K562 (cell line): ENCODE results near the gene BACE1. TPM values are rescaled to one million over a fixed set of nuclear protein-coding genes. Genes with fewer than 3 reads are reported as not detected.

Experiments used
- ATAC-seq: fragments of 200-7000 bp; cut with Tn5 transposase; 3 replicates; pipeline ENCODE4 v1.9.1; 2020; ENCODE audit warnings: moderate library complexity
- BruUV-seq: library from RNA; stranded (reverse); fragments of 400-500 nt; replicated peaks from 2 replicates; lab custom pipeline; 2021; lab: Mats Ljungman, UMichigan
- CTCF ChIA-PET: fragments of 300-600 bp; formaldehyde crosslinking; extraction: SDS; loops from one replicate; lab custom pipeline; 2021; ENCODE audit warnings: low intra/inter-chr PET ratio; lab: Yijun Ruan, JAX
- POLR2A ChIA-PET: fragments of 300-600, 350-650 bp; sonication (Branson Sonifier 250); formaldehyde crosslinking; extraction: SDS; loops from one replicate; lab custom pipeline; 2021; ENCODE audit warnings: antibody characterized with exemption, inconsistent platforms; lab: Yijun Ruan, JAX
- DNase-seq, 4 experiments: peaks; one replicate each; pipeline versions ENCODE4 v3.0.0 to v3.0.0-alpha.2; 2011 to 2018; ENCODE audit warnings: low spot score in 3 of 4, mixed read lengths in 3 of 4; ENCODE audit errors: extremely low read depth in 1 of 4
- FAIRE-seq: peaks from 2 replicates; lab custom pipeline; 2011; peaks lifted over from hg19 to GRCh38; lab: Jason Lieb, UNC
- H2AFZ ChIP-seq: 2 replicates; pipeline ENCODE4 v1.6.0; 2011; ENCODE audit warnings: low read depth, low read length, control low read depth, inconsistent platforms
- H3K27ac ChIP-seq: fragments of 200-600 bp; 3 replicates; pipeline ENCODE4 v1.8.0; 2011; ENCODE audit warnings: low read depth, mild to moderate bottlenecking, control low read depth, inconsistent platforms, low read length, moderate library complexity, mixed read lengths; ENCODE audit errors: extremely low read depth
- H3K27me3 ChIP-seq, 2 experiments: fragments of 300-600 bp in 1 of 2; 2 replicates in 1 of 2; 3 replicates in 1 of 2; pipeline versions ENCODE4 v1.6.0 to v1.8.0; 2011; ENCODE audit warnings: inconsistent platforms in 2 of 2, low read length in 2 of 2, mild to moderate bottlenecking in 1 of 2, mixed read lengths in 1 of 2, moderate library complexity in 1 of 2; ENCODE audit not compliant: control insufficient read depth in 2 of 2, insufficient read depth in 2 of 2
- H3K36me3 ChIP-seq: fragments of 300-600 bp; 3 replicates; pipeline ENCODE4 v1.8.0; 2011; ENCODE audit warnings: mild to moderate bottlenecking, low read length, inconsistent platforms; ENCODE audit not compliant: control insufficient read depth, insufficient read depth
- H3K4me1 ChIP-seq, 2 experiments: fragments of 200-600 bp in 1 of 2; replicated peaks in 1 of 2; 2 replicates in 1 of 2; 3 replicates in 1 of 2; pipeline versions ENCODE4 v1.5.1 to v1.8.0; 2011; ENCODE audit warnings: inconsistent platforms in 2 of 2, low read length in 2 of 2, mild to moderate bottlenecking in 1 of 2, mixed read lengths in 1 of 2, moderate library complexity in 1 of 2; ENCODE audit not compliant: control insufficient read depth in 2 of 2, insufficient read depth in 2 of 2
- H3K4me2 ChIP-seq: 2 replicates; pipeline ENCODE4 v1.6.1; 2011; ENCODE audit warnings: low read length, control low read depth, inconsistent platforms, mixed read lengths; ENCODE audit not compliant: insufficient read depth
- H3K4me3 ChIP-seq: fragments of 200-600 bp; sonication (generic), shearing (Covaris generic); 2 replicates; pipeline ENCODE4 v1.5.1; 2016; ENCODE audit warnings: control low read depth, inconsistent platforms
- H3K79me2 ChIP-seq: fragments of 200-600 bp; 3 replicates; pipeline ENCODE4 v1.8.0; 2011; ENCODE audit warnings: low read length, inconsistent platforms; ENCODE audit not compliant: control insufficient read depth, insufficient read depth
- H3K9ac ChIP-seq, 2 experiments: 2 replicates each; pipeline versions ENCODE4 v1.6.0 to v1.6.1; 2011; ENCODE audit warnings: low read depth in 2 of 2, low read length in 2 of 2, control low read depth in 1 of 2, inconsistent platforms in 1 of 2, mild to moderate bottlenecking in 1 of 2, mixed read lengths in 1 of 2; ENCODE audit not compliant: insufficient read depth in 1 of 2
- H3K9me1 ChIP-seq: one replicate; pipeline ENCODE4 v1.6.0; 2011; ENCODE audit warnings: inconsistent platforms, mild to moderate bottlenecking, low read length, moderate library complexity; ENCODE audit not compliant: control insufficient read depth, insufficient read depth
- H3K9me3 ChIP-seq: replicated peaks from 2 replicates; pipeline ENCODE4 v1.5.1; 2011; ENCODE audit warnings: low read depth, low read length, inconsistent platforms; ENCODE audit not compliant: control insufficient read depth, insufficient read depth
- H4K20me1 ChIP-seq: replicated peaks from 2 replicates; pipeline ENCODE4 v1.6.1; 2011; ENCODE audit warnings: low read length, inconsistent platforms, mixed read lengths; ENCODE audit not compliant: control insufficient read depth, insufficient read depth
- FOXJ2 ChIP-seq: fragments of 200-800 bp; sonication (Bioruptor generic); IDR thresholded peaks from 2 replicates; pipeline ENCODE4 v1.6.1; 2016; ENCODE audit warnings: missing genetic modification characterization, missing compliant biosample characterization
- FOXJ3 ChIP-seq: sonication (generic); formaldehyde crosslinking; IDR thresholded peaks from 2 replicates; pipeline ENCODE4 v1.4.0; 2020; ENCODE audit warnings: mild to moderate bottlenecking, missing genetic modification reagents
- HBP1 ChIP-seq: fragments of 450-650 bp; formaldehyde crosslinking; IDR thresholded peaks from 2 replicates; pipeline ENCODE4 v1.4.0; 2022; ENCODE audit warnings: missing genetic modification characterization
- RFX5 ChIP-seq: IDR thresholded peaks from 2 replicates; pipeline ENCODE4 v1.6.1; 2011; ENCODE audit warnings: low read depth, mild to moderate bottlenecking, improper control_type of control experiment, low read length
- ZNF282 ChIP-seq: sonication (generic); formaldehyde crosslinking; IDR thresholded peaks from 2 replicates; pipeline ENCODE4 v1.8.1; 2023; ENCODE audit warnings: missing genetic modification reagents
- ZSCAN32 ChIP-seq: fragments of 450-650 bp; formaldehyde crosslinking; IDR thresholded peaks from 2 replicates; pipeline ENCODE4 v1.4.0; 2020; ENCODE audit warnings: mild to moderate bottlenecking, moderate library complexity
- WGBS: fragments of 100-300 bp; shearing (Covaris generic); methylation state at CpG from one replicate; pipeline ENCODE4 v1.1.6; 2016; ENCODE audit warnings: low coverage, mixed read lengths; ENCODE audit not compliant: insufficient coverage; ENCODE audit errors: missing lambda C conversion rate; 5-methylcytosine and 5-hydroxymethylcytosine counted together
- in situ Hi-C: fragments of 300-500 bp; cut with MboI; formaldehyde crosslinking; loops from 4 replicates; pipeline ENCODE4 v1.15.0; 2018; ENCODE audit warnings: inconsistent platforms, mixed read lengths
- intact Hi-C: fragments of 100-400 bp; cut with micrococcal nuclease; formaldehyde crosslinking; loops from 2 replicates; pipeline ENCODE4 v1.14.2; 2022
- polyA plus RNA-seq, 8 experiments: library from polyadenylated mRNA; depleted of rRNA in 4 of 8; stranded (reverse) in 5 of 8; unstranded in 3 of 8; fragments of >200 nt; fragmentation: Nextera tagmentation in 2 of 8; fragmentation: Illumina TruSeq in 1 of 8; extraction: Ambion mirVana in 2 of 8; extraction: Trizol in 1 of 8; gene quantifications; 2 replicates each; pipeline versions ENCODE4 v1.2.1 to v1.2.3, GENCODE V29; 2011 to 2014; ENCODE audit warnings: inconsistent platforms in 1 of 8, missing spikeins in 1 of 8
- total RNA-seq, 7 experiments: library from RNA; depleted of rRNA in 6 of 7; stranded (reverse); fragments of >200 nt in 6 of 7; fragmentation: Illumina TruSeq in 2 of 7; extraction: Trizol in 2 of 7; gene quantifications; 2 replicates each; pipeline versions ENCODE4 v1.2.1 to v1.2.3, GENCODE V29; 2011 to 2021; ENCODE audit warnings: low replicate concordance in 1 of 7

The BACE1 gene
- total and polyA plus RNA-seq, 9 of the 15 experiments (the other 6 are each of a cell fraction or from before 2014, with no cell fraction given): 0.01 to 0.25 (median 0.16) TPM; not detected in 5

DNA sequence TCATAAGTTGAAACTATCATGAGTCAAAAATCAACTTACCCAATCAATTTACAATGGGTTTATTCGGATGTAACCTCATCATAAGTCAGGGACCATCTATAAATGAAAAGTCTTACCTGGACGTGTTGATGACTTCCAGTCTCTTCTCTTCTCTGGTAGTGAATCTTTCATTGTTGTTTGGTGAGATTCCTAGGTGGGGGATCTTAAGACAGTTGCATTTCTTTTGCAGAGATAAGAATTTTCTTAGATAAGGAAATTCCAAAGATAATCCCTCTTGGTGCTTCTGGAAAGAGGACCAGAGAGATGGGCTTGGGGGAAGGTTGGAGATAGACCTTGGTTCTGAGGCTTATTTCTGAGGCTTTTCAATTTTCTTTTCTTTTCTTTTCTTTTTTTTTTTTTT is 46.2 kb downstream of the BACE1 start:
- Histone ChIP-seq H4K20me1 (no peaks in the 10 kb centered on the region), H3K9me1 (no peaks in the 10 kb centered on the region), H3K9me3 (no peaks in the 10 kb centered on the region), H3K4me3 (no peak overlapping the region), H3K27ac (no peak overlapping the region), H2AFZ (no peak overlapping the region), H3K27me3 (no peaks in the 10 kb centered on the region), H3K79me2 (no peaks in the 10 kb centered on the region), H3K36me3 (0 out of 3 replicates have a peak, but pooled peaks cover 3% of the 10 kb centered on the region), H3K4me1 (no peaks in the 10 kb centered on the region; a peak in 1 of 5 replicates), H3K9ac (no peak overlapping the region), H3K4me2 (no peak overlapping the region)
- ATAC-seq (no peak), DNase-seq (no peak), FAIRE-seq (no peak)
- CTCF ChIA-PET: no interaction called here
- WGBS: 37% methylated on average over 2 of the region's 2 CpGs
- intact Hi-C loops (no loop called here), in situ Hi-C loops (no loop called here)
- POLR2A ChIA-PET: no interaction called here
- TF ChIP-seq ZSCAN32 (CRISPR knock-in tag): no peak
- TF ChIP-seq RFX5: no peak
- no peak for TF ChIP-seq ZNF282 (CRISPR knock-in tag)
- TF ChIP-seq FOXJ2: no peak
- TF ChIP-seq HBP1: no peak
- TF ChIP-seq FOXJ3 (CRISPR knock-in tag): no peak
- TF ChIP-seq, all 486 proteins: peak for 0
- BruUV-seq: no TSS peak
